H4 (cell line): ENCODE results near the gene AREL1. TPM values are rescaled to one million over a fixed set of nuclear protein-coding genes. Genes with fewer than 3 reads are reported as not detected.

Experiments used
- DNase-seq: peaks from one replicate; pipeline ENCODE4 v3.0.0-alpha.2; 2015; ENCODE audit warnings: low spot score
- total RNA-seq: library from RNA; depleted of rRNA; stranded (reverse); fragments of >200 nt; shearing (Covaris generic); gene quantifications from 2 replicates; pipeline ENCODE4 v1.2.3, GENCODE V29; 2014

The AREL1 gene
- total RNA-seq, 1 experiment from 2014 or later, result 25.8 TPM

DNA sequence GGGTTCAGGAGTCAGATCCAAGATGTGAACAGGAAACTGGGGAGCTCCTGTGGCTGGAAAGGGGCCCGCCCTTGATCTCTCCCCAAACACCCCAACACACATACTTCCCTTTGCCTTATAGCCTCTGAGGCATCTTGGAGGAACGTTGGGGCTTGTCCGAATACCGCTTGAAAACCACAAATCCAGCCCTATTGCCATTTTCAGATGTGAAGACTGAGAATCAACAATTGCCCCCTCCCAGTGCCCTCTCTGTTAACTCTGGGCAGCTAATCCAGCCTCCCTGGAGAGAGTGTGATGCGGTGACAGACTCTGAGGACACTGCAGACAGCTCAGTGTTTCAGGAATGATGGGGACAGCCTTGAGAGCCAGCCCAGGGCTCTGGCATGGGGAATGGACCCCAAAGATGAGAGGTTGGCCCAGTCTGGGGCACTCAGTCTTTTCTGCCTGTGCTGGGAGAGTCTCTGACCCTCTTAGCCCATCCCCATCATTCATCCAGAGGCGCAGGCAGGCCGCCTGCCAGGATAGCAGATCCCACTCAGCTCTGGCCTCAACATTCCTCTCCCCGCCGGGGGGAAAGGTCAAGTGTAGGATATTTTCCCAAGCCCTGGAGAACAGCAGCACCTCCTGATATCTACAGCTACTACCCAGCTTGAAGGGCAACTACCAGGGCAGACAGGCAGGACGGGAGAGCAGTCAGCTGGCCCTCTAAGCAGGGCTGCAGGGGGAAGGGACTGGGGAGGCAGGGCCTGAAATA, 76.3 kb downstream of the AREL1 start:
- DNase-seq, result no peak

GRCh38 chr14:74635847-74636246, 77.0 kb downstream of the AREL1 start:
- no peak for DNase-seq

- no peak for DNase-seq
Observed at GRCh38 chr14:74634964-74635363, 77.9 kb downstream of the AREL1 start.

DNA sequence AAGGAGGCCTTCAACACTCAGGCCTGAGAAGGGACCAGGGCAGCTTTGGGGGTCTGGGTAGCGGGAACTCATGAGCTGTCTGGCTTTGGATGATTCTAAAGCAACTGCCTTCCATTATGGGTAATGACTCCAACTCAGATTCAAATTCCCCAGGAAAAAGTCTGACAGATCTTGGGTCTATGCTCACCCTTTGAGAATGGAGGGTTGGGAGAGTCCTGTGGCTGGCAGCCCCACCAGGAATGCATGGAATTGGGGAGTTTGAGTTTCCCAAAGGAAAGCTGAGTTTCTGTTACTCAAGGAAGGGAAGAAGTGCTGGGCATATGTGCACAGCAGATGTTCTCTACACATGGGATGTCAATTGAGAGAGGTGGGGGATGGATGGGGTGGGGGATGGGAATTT, 78.4 kb downstream of the AREL1 start:
- DNase-seq, result no peak

DNA sequence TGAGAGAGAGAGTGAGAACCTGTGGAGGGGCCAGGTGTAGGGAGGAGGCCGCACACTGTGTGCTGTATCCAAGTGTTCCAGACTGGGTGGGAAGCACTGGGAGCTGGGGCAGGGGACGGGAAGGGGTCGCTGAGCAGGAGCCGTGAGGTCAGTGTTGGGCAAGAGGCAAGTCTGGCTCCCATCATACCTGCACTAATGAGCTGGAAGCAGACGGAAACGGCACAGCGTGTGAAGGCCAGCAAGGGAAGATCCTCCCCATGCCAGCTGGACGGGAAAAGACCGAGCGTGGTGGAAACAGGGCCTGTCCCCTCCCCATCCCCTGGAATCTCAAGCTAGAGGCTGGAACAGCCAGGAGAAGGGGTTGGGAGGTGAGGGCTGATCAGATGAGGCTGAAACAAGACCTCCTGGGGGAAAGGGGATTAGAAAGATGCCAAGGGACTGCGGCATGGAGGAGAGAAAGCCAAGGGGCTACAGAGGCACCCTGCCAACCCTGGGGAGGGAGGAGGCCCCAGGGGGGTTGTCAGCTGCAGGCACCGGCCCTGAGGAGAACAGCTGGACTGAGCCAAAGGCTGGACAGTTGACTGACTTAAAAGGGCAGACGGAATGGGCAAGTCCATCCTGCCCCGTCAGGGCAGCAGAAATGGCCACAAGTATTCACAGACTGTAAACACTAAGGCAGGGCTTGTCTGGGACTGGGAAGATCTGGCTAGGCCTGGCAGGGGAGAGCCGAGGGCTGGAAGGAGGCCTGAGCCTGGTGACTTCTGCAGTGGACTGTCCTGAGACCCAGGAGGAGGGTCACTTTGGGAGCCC, 81.8 kb downstream of the AREL1 start:
- no peak for DNase-seq

GRCh38 chr14:74628418-74628817, 84.5 kb downstream of the AREL1 start:
- DNase-seq, result no peak

GRCh38 chr14:74627076-74627475, 85.8 kb downstream of the AREL1 start:
- DNase-seq, result no peak

DNA sequence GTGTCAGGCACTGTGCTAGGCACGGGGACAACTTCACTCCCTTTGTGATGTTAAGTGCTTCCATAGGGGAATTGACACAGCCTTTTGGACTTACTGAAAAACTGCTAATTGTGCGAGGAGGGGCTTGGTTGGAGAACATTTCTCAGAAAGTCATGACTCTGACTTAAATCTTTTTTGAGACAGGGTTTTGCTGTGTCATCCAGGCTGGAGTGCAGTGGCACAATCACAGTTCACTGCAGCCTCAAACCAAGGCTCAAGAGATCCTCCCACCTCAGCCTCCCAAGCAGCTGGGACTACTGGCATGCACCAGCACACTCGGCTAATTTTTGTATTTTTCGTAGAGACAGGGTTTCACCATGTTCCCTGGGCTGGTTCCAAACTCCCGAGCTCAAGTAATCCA, 90.6 kb downstream of the AREL1 start:
- no peak for DNase-seq

DNA sequence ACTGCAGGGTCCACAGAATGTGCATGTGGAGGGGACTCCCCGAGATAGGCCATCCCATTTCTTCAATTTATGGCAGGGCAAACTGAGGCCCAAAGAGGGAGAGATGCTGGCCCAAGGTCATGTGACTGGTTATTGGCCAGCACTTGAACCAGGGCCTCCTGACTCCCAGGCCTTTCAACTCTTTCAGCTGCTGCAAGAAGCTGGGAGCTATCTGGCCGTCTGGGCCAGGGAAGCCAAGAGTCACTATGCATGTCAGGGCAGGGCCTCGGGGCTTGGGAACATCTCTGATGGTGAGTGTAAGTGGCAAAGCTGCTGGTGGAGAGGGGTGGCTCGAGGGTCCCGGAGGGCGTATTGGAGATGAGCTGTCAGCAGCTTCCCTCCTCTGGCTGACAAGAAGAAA, 91.3 kb downstream of the AREL1 start:
- no peak for DNase-seq

- no peak for DNase-seq
Observed at GRCh38 chr14:74620923-74621322, 92.0 kb downstream of the AREL1 start.

DNA sequence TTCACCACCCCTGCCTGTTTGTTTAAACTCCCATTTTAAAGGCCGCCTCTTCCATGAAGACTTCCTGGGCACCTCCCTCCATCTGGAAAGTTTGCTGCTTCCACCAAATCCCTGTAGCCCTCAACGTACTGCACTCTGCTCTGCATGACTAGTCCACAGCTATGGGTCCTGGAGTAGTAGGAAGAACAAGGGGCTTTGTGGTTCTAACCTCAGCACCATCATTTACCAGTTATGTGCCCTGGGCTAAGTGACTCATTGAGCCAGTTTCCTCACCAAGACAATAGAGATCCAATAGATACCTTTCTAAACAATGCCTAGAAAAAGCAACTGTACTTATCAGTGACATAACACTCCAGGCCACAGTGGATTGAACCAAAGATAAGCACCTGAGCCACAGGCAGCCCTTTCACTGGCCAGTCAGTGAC, 92.4 kb downstream of the AREL1 start:
- DNase-seq, result peak; percentile 96

- DNase-seq, result peak; percentile 91
Observed at GRCh38 chr14:74619672-74620131, 93.2 kb downstream of the AREL1 start.

DNA sequence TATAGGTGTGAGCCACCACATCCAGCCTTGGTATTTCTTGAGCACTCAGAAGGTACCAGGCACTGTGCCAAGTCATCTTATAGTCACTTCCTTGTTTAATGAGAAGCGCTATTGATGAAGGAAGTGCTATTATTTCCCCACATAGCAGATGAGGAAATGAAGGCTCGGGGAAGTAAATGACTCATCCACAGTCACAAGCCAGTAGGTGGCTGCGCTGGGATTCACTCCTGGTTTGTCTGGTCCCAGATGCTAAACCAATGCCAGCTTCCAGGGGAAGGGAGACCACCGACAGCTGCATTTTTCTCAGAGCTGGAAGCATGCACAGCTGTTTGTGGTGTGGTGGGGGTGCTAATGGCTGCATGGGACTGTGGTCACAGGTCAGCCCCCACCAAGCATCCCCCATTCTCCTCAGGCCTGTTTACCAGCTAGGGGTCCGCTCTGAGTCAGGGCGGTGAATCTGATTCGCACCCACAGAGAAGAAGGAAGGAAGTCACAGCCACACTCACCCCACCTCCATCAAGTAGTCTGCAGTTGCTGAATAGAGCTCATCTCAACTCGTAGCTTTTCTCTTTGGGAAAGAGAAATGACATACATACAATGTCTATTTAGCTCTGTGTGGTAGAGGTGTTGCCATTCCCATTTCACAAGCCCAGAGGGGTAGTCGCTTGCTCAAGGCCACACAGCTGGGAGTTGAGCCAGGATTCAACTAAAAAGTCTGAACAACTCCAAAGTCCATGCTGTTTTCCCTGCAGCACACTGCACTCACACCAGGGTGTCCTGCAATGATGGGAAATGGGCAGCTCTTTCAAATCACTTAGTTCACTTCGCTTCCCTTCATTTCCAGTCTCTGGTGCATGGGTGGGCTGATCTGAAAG, 94.6 kb downstream of the AREL1 start:
- peak; percentile 46 for DNase-seq

- DNase-seq, result no peak
Observed at GRCh38 chr14:74616996-74617700, 95.7 kb downstream of the AREL1 start.

- peak; percentile 50 for DNase-seq
Observed at GRCh38 chr14:74616507-74616906, 96.4 kb downstream of the AREL1 start.

DNA sequence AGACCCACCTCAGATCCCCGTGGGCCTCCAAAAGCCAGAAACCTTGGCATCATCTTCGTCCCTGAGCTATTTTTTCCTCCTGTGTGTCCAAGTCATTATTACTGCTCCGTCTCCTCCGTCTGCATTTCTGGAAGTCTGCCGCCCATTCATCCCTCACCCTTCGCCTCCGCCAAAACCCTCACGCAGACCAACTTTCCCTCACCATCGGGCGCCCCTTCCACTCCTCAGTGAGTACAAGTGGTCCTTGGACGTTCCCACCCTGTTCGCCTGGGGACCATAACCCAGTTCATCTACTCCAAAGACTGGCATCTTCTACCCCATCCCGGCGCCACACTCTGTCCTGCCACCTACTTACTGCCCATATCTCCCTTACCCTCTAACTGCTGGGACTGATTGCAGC, 97.1 kb downstream of the AREL1 start:
- DNase-seq, result no peak

DNA sequence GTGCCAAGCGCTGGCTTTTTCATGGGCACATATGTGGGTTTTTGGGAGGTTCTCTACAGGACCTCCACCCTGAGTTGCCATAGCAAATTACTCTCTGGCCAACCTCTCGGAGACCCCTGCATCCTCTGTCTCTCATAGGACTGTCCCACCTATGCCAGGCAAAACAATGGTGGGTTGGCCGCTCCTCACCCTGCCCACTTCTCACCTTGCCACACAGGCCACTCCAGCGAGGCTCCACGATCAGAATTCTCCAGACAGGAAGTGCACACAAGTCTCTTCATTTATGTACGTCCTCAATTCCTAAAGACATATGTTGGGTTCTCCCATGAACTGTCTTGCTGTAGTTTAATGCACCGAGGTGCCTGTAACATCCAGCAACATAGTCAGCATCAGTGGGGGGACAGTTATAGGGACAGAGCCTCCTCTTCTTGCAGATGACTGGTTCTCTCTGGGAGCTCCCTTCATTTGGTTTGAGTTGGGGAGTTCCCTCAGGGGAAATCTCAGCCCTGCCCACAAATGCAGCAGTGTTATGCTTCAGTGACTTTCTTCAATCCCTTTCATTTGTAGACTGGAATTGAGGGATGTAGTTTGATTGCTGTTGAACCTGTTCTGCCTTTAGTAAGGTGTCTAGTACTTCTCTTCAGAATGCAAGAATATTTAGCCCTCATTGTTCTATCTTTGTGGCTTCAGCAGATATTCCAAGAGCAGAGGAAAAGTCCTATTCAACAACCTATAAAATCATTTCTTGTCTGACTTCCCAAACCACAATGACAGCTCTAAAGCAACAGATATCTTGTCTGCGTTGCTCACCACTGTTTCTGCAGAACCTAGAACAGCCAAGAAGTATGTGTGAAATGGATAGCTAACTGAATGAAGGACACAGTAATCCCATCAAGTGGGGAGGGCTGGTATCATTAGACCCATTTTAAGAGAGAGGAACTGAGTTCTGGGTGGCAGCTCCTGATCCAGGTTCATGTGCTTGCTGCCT, 98.1 kb downstream of the AREL1 start:
- no peak for DNase-seq

DNA sequence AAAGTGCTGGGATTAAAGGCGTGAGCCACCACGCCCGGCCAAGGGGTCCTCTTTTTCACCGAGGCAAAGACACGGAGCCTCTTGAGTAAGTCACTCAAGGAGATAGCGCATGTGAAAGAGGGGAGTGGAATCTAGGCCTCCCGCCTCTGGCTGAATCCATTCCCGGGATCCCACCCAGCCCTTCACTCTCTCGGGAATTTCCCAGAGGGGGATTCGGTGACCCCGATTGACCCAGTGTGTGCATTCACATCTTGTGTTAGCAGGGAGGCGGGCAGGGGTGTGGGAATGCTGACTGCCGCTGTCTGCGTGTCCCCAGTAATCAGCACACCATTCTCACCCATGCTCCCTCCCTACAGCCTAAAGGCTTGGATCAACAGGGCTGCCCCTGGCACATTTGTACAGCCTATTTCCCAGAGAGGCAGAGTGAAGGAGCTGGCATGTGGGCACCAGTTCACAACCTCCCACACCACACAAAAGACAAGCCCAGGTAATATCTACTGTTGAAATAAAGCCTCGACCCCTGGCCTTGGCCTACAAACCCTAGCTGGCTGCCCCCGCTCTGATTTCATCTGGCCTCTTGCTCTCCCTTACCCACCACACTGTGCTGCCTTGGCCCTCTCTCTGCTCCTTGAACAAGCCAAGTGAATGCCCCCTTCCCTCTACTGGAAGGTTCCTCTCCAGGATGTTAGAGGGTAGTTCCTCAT, 99.5 kb downstream of the AREL1 start:
- no peak for DNase-seq

DNA sequence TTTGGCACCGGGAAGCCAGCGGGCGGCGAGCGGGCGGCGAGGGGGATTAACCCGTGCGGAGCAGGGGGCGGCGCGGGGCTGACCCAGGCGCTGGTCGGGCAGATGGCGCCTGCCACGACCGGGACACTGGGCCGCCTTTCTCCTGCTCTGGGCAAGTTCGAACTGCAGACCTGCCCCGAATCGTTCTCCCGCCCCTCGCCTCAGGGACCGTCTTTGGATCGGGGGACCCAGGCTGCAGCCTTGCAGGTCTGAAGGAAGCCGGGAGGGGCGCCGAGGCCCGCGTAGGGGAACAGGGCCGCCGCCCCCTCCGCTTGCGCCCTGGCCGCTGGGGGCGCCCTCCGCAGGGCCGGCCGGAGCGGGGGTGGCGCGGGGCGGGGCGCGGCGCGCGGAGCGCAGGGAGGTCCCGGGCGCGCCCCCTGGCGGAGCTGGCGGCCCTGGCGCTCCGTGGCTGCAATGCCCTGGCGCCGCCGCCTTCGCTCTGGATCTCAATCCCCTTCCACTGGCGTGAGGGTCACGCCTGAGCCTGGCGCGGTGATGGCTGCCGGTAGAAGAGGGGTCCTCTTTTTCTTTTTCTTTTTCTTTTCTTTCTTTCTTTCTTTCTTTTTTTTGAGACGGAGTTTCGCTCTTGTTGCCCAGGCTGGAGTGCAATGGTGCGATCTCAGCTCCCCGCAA, 100.4 kb downstream of the AREL1 start:
- peak; percentile 45 for DNase-seq
